GM13977 (cell line): ENCODE data around the gene CMKLR1.

ENCODE experiments used
- DNase-seq: peaks from one replicate; pipeline ENCODE4 v3.0.0; 2012; ENCODE audit warnings: low spot score
- CTCF ChIP-seq: IDR thresholded peaks from 2 replicates; pipeline ENCODE4 v1.5.1; 2012; ENCODE audit warnings: mild to moderate bottlenecking, control low read depth; ENCODE audit not compliant: insufficient read depth; ENCODE audit errors: extremely low read depth, missing control alignments
- in situ Hi-C: fragments of 300-500 bp; cut with MboI; formaldehyde crosslinking; loops from one replicate; pipeline ENCODE4 v1.12.0; 2022; ENCODE audit warnings: low sequenced_read_pairs, low pct_unique_long_range_greater_than_20kb, mixed read lengths, inconsistent platforms; ENCODE audit not compliant: unreplicated experiment

Gene CMKLR1

GRCh38 chr12:108241986-108242703 lies 97.0 kb downstream of the CMKLR1 start:
- no peak for TF ChIP-seq CTCF
- in situ Hi-C loops = no loop called here
- DNase-seq = no peak

DNA sequence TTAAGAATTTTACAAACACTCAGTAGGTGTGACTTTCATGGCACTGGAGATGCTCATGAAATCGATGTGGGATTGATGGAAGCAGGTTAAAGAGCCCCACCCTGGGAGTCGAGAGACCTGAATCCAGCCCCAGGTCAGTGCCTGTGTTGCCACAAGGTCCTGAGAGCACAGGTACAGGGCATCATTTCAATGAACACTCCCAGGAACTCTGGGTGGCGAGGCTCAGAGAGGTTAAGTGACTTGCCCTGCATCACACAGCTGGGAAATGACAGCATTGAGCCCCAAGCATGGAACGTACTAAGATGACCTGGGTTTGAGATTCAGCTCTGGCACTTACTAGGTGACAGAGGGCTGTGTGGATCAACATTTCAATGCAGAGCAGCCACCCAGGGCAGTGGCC lies 98.2 kb downstream of the CMKLR1 start:
- in situ Hi-C loops = no loop called here

DNA sequence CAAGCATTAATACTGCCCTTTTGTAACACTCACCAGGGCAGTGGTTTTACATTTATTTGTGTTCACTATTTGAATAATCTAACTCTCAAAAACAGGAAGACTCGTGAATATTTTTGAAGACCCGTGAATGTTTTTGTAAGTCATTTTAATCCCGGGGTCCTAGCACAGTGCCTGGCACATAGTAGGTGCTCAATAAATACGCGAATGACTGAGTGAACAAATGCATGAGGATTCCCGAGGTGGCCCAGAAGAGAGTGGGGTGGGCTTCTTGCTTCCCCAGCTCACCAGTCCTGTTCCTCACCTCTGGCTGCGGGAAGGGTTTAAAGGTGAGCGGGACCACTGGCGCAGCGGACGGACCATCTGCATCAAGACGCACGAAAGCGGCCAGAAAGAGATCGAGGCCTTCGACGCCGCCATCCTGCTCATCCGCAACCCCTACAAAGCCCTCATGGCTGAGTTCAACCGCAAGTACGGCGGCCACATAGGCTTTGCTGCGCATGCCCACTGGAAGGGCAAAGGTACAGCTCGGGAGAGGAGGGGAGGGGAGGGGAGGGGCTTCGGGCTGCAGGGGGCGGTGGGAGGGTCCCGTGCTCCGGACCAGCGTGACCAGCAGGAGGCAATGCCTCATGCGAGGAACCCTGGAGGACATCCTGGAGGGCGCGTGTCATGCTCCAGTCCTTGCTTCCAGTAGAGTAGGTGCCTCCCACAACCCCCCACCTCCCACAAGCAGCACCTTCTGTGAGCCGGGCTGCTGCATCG lies 98.9 kb downstream of the CMKLR1 start:
- in situ Hi-C loops = no loop called here
- no peak for TF ChIP-seq CTCF
- DNase-seq = no peak

More for the DNA sequence above, 98.2 kb downstream of the CMKLR1 start:
- no peak for TF ChIP-seq CTCF
- DNase-seq = no peak

DNA sequence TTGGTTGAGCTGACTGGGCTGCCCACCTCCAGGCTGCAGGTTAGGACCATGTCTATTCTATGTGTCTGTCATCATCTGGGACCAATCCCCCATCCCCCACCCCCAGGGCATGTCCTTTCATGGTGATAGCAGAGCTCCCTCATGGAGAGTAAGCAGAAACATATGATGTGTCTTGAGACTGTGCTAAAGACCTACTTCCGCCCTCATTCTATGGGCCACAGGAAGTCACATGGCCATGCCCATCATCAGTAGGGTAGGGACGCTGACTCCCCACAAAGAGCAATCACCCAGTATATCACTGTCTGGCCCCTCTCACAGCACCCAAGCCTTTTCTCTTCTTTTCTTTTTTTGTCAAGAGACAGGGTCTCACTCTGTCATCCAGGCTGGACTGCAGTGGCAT lies 99.7 kb downstream of the CMKLR1 start:
- no peak for DNase-seq
- no peak for TF ChIP-seq CTCF
- in situ Hi-C loops = no loop called here

DNA sequence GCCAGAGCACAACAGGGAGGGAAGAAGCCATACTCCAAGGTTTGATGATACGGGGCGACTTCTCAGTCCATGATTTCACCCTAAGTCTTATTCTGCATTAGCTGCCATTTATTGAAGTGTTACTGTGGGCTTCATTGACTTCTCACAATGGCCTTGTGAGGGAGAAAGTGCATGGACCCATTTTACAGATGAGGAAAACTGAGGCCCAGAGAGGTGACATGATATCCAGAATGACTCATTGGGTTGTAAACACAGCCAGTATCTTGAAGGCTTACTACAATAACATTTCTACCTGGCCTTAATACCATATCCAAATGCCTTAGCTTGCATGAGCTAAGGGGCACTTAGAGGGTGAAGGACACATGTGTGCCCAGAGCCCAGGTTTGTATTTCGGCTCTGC lies 100.6 kb downstream of the CMKLR1 start:
- TF ChIP-seq CTCF = no peak
- no peak for DNase-seq
- in situ Hi-C loops = no loop called here
